GM12801 (cell line): Measurements from ENCODE around the gene AMBP.

Source experiments
- CTCF ChIP-seq: IDR thresholded peaks from one replicate; pipeline ENCODE4 v1.5.1; 2011; ENCODE audit warnings: control low read depth; ENCODE audit not compliant: insufficient read length; ENCODE audit errors: extremely low read depth

AMBP gene

GRCh38 chr9:114035845-114036801 lies 42.0 kb downstream of the AMBP start:
- TF ChIP-seq CTCF, result no peak

DNA sequence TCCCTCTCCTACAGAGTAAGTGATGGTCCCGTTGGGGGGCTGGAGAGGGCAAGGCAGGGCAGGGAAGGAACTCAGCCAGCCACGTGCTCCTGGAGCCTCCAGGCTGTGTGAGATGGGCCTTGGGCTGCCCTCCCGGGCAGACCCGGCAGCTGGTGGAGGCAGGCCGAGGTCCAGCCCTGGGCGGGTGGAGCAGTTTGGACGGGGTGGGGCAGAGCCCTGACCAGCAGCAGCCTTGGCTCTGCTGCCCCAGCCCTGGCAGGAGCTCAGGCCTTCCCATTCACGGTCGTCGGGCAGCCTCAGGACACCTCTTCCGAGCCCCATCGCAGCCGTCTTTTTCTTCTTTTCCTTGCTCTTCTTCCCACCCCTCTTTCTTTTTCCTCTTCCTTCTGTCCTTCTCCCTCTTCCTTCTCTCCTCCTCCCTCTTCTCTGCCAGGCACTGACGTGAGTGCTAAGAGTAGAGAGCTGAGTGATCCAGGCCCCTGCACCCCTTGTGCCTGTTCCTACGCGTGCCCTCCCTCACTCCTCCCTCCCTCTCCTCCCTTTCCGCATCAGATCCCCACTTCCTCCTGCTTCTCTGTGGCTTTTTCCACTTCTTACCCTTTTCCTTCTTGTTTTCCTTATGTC lies 42.8 kb downstream of the AMBP start:
- no peak for TF ChIP-seq CTCF

GRCh38 chr9:114034661-114035062 lies 43.4 kb downstream of the AMBP start:
- no peak for TF ChIP-seq CTCF

GRCh38 chr9:114034196-114034595 lies 43.9 kb downstream of the AMBP start:
- no peak for TF ChIP-seq CTCF

DNA sequence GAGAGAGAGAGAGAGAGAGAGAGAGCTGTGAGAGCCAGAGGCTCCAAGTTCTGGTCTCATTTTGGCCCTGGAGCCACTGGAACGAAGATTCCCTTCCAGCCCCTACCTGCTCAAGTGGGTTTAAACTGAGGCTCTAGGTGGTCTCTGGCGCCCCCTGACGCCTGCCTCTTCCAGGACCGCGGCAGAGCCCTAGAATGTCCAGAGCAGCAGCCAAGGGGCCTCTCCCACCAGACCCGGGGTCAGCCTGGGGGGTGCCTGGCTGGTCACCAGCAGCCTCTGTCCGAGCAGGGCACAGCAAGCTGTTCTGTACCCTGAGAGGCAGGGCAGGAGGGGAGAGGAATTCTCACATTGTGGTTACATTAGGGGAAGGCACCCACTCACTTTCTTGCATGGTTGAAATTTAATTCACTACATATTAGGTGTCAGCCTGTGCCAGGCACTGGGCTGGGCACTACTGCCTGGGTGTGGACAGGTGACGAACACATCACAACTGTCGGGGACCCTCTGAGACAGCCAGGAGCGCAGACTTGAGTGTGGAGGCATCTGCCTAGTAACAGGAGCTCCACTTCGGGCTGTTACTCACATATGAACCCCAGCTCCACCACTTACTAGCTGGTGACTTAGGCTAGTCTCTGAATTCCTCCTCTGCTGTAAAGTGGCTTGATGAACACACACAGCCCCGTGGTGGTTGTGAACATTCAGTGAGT lies 44.5 kb downstream of the AMBP start:
- TF ChIP-seq CTCF, result no peak

GRCh38 chr9:114031948-114032840 lies 45.9 kb downstream of the AMBP start:
- TF ChIP-seq CTCF, result no peak
